GM19438 (cell line): ENCODE data around the gene RAD51AP2.
A peak's percentile ranks its signal among the peaks of the same experiment; 100 is the strongest.
"Not testable (repeated sequence)": the region's sequence is repeated elsewhere in the genome, so short reads cannot be mapped to it uniquely, and the experiment has no call there.

Experiments
- ATAC-seq: cut with Tn5 transposase; IDR thresholded peaks from one replicate; pipeline ENCODE4 v1.9.1; 2021; ENCODE audit warnings: low read depth; ENCODE audit not compliant: unreplicated experiment

RAD51AP2 gene

DNA sequence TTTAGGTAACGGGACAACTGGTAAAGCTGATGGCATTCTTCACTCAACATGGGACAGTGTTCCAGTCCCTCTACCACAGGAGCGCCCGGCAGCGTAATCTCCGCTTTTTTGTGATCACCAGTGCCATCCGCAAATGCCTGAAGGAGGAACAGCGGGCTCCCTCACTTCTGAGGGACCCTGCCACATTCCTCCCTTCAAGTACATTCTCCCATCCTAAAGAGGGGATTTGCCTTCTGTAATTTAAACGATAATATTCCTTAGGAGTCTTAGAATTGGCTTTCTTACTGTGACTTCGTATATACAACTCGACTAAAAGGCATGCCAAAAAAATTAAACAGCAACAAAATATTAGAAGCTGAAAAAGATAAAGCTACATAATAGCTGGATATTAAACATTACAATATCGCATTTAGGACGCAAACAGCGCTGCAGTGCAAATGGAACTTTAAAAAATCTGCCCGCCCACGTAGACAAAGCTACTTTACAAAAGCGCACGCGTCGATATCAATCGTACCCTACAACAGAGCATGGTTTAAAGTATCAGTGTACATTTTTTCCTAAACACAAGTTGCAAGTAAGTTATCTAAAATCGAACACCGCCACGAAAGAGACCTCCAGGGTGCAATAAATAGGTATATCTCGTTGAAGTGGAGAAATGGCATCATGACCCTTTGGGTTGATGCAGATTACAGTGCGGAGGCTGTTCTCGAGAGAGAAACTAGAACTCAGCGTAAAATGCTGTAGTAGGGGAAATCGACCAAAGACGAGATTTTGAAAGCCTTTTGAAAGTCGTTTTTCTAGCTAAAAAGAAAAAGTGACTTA lies 20.0 kb upstream of the RAD51AP2 start:
- peak; percentile 18 for ATAC-seq

DNA sequence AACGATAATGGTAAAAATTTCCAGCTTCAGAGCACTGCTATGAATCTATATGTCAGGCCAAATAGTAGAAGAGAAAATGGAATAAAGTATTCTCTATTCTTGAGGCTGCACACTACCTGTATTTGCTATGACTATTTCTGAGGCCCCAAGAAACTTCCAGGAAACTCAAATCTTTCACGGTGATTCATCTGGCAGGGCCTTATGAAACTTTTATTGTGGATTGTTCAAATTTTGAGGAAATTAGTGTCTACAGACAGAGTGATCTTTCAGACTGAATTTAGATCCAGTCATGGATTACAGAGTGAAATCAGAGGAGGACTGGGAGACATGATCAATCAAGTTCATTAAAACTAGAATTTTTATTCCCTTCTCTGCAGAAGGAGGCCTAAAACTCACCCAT lies 18.2 kb upstream of the RAD51AP2 start:
- no peak for ATAC-seq

GRCh38 chr2:17533546-17533945 lies 15.3 kb upstream of the RAD51AP2 start:
- no peak for ATAC-seq

- ATAC-seq, result no peak
Observed at GRCh38 chr2:17529771-17530170, 11.5 kb upstream of the RAD51AP2 start.

DNA sequence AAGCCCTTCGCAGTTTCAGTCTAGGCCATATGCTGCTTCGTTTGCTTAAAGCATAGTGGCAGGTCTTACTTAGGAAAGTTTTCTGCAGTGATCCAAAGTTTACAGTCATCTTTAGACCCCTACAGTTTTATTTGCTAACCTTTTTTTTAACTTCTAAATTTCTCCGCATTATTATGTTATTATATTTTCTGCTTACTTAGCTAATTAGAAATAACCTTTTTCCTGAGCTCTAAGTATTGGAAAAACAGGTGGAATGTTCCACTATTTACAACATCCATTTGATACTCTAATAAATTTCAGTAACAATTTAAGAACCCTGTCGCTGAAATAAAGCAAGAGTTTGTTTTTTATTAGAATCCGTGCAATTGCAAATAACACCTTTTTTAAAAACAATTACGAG lies 4.1 kb upstream of the RAD51AP2 start:
- no peak for ATAC-seq

DNA sequence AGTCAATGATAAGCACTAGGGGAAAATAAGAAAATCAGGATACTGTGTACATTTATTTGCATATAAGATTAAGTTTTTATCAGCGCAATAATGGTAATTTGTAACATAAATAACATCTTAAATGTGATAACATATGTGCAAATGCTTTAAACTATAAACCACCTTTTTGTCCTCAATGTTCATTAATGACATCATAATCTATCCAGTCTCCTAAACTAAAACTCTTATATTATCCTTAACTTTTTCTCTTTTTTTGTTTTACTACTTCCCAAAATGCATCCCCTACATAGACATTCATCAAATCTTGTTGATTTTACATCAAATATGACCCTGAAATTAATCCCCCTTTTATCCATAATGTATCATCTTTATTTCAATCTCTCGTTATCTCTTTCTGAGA lies 3.4 kb upstream of the RAD51AP2 start:
- no peak for ATAC-seq

GRCh38 chr2:17520761-17521160 lies 2.5 kb upstream of the RAD51AP2 start:
- ATAC-seq, result no peak

DNA sequence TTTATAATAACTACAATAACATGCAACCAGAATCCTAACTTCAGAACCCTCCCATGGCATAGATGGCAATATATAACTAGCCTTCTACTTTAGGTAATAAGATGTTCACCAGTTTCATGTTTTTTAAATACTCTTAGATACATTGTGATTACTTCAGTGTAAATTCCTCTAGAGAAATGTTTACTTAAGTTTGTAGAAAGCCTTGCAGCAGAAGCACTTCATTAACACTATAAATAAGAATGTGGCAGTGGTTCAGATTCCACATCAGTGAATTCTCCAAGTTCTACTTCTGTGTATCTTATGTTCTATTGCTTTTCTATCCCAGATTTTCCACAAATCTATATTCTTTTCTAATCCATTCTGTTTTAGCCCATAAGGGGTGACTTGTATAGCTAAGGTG lies 1.2 kb upstream of the RAD51AP2 start:
- ATAC-seq, result no peak

GRCh38 chr2:17517481-17518211 lies 594 bp downstream of the RAD51AP2 start:
- ATAC-seq, result peak; percentile 30

GRCh38 chr2:17515652-17516051 lies 2.6 kb downstream of the RAD51AP2 start:
- no peak for ATAC-seq

DNA sequence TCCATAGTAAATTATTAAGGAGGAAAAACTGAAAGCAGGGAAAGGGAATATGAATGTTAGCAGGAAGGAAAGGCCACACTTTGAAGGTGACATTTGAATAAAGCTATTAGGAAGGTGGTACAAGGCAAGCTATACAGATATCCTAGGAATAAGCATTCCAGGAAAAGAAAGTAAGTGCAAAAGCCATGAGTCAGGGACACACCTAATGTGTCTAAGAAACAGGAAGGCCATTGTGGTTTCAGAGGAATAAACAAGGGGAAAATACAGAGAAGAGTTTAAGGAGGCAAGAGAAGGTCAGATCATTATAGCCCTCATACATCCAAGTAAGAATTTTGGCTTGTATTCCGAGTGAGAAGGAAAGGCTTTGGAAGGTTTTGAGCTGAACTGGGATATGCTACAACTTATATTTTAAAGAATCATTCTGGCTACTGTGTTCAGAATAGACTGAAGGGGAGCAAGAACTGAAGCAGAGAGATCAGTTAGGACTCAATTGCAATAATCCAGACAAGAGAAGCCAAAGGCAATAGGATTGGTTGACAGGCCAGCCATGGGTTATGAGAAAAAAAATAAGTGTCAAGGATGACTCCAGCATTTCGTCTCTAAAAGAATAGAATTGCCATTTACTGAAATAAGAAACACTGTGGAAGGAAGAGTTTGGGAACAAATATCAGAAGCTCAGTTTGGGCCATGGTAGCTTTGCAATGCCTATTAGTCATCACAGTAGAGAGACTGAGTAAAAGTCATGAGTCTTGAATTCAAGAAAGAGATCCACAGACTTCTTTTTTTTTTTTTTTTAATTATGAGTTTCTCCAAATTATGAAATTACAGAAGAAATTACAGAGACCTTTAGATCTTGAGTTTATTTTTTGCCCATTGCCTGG lies 11.3 kb downstream of the RAD51AP2 start:
- ATAC-seq, result no peak

DNA sequence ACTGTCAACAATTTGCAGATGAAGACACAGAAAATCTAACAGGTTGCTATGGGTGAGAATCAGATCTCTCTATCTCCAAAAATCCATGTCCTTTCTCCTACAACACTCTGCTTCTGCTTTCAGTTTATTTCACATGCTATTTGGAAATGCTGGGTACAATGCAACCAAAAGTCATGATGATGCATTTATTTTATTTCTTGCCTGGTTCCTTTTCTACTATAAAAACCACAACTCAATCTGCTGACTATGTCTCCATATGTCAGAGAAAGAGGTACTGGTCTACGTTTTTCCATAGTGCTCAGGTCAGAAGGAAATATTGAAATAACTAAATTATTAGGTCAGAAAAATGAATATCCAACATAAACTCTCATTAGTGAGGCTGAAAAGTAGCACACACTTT lies 20.5 kb downstream of the RAD51AP2 start:
- no peak for ATAC-seq

- ATAC-seq, result no peak
Observed at GRCh38 chr2:17495590-17495989, 22.6 kb downstream of the RAD51AP2 start.

DNA sequence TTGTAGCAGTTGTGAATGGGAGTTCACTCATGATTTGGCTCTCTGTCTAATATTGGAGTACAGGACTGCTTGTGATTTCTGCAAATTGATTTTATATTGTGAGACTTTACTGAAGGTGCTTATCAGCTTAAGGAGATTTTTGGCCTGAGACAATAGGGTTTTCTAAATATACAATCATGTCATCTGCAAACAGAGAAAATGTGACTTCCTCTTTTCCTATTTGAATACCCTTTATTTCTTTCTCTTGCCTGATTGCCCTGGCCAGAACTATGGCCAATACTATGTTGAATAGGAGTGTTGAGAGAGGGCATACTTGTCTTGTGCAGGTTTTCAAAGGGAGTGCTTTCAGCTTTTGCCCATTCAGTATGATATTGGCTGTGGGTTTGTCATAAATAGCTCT lies 28.1 kb downstream of the RAD51AP2 start:
- not testable (repeated sequence) for ATAC-seq

- not testable (repeated sequence) for ATAC-seq
Observed at GRCh38 chr2:17488610-17489009, 29.6 kb downstream of the RAD51AP2 start.

DNA sequence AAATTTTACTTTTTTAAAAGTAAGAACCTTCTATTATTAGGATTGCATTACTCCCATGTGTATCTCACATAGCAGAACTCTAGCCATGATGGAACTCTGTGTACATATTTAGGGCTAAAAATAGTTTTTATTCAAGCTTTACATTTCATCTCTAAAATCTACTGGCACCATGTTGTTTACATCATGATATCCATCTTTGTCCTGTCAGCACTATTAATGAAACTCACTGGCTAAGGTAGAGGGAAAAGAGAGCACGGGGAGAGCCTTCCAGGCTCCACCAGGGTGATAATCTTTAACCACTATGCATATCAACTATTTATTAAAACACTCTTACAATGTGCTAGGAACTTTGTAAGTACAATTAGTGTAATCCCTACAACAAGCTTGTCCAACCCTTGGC lies 34.7 kb downstream of the RAD51AP2 start:
- no peak for ATAC-seq

- ATAC-seq, result no peak
Observed at GRCh38 chr2:17482651-17483050, 35.6 kb downstream of the RAD51AP2 start.

DNA sequence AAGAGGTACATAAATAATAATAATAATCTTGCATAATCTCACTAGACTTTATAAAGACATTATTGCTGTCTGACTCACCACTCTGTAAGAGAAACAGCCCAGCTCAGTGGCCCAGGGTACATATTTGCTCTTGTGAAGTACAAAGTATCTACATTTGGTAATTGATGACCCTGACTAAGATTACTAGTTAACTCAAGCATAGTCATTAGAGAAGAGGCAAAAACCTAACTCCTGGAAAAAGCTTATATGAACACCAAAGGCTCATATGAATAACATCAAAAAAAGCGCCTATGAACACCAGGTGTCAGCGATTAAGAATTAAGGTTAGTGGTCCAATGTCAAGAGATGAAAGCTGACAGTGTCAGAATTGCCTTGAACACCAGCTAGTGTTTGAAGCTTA lies 38.4 kb downstream of the RAD51AP2 start:
- no peak for ATAC-seq

DNA sequence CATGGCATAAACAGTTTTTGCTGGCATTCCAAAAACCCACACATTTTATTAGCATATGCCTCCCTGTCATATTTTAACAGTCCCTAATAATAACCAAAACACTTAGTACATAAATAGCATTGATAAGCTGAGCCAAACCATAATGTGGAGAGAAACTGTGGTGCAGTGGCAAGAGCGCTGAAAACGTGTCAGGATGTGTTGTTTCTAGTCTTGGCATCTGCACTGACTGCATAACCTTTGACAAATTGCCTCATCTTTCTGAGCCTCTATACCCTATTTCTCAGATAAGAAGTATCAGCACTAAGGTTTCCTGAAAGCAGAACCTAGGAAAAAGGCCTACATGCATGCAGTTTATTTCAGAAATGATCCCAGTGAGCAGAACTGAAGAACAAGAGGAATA lies 41.4 kb downstream of the RAD51AP2 start:
- ATAC-seq, result no peak

DNA sequence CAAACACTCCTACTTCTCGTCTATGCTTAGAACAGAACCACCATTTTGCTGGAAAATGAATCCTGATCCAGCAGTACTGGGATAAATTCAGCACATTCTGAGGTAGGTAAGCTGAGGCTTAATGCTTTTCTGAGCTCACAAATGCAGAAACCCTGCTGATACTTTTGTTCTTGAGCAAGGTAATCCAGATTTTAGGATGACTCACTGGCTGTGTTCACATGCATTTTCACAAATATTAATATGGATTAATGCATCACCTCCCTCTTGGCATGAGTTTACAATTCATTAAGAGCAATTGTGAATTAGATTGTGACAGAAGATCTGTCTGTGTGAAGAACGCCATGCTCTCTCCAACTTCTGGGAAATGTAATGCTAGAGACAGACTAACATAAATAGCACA lies 42.2 kb downstream of the RAD51AP2 start:
- ATAC-seq, result no peak

DNA sequence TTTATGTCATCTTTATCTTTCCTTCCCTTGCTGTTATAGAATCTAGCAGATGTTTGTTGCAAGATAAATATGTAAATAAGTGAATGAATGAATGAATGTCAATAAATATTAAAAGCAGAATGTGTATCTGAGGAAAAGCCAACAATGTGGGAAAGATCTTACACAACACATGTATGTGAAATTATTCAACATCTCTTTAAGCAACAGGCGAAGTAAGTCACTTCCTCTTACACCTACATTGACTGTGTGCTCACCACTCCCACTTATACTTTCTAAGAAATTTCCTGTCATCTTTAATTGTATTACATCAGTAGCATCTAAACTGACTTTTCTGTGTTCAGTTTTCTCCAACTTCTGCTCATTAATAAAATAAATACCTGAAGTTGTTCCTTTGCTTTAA lies 43.0 kb downstream of the RAD51AP2 start:
- ATAC-seq, result no peak
